HepG2 (cell line): Measurements from ENCODE around the gene ZFYVE28. TPM values are rescaled to one million over a fixed set of nuclear protein-coding genes. Genes with fewer than 3 reads are reported as not detected.

Source experiments
- ATAC-seq: fragments of 200-7000 bp; cut with Tn5 transposase; 3 replicates; pipeline ENCODE4 v1.9.1; 2020; ENCODE audit warnings: mild to moderate bottlenecking, moderate library complexity
- BruUV-seq: library from RNA; stranded (reverse); fragments of 400-500 nt; replicated peaks from 2 replicates; lab custom pipeline; 2021; lab: Mats Ljungman, UMichigan
- CTCF ChIA-PET: fragments of 300-600 bp; formaldehyde crosslinking; extraction: SDS; loops from one replicate; lab custom pipeline; 2021; ENCODE audit warnings: low total read pairs, inconsistent platforms, low intra/inter-chr PET ratio; lab: Yijun Ruan, JAX
- POLR2A ChIA-PET: fragments of 350-600 bp; sonication (Branson Sonifier 250); formaldehyde crosslinking; loops from one replicate; lab custom pipeline; 2020; ENCODE audit warnings: antibody characterized with exemption, inconsistent platforms; lab: Yijun Ruan, JAX
- DNase-seq: peaks from one replicate; pipeline ENCODE4 v3.0.0-alpha.2; 2015; ENCODE audit warnings: low spot score
- FAIRE-seq: peaks from 3 replicates; lab custom pipeline; 2011; peaks lifted over from hg19 to GRCh38; lab: Jason Lieb, UNC
- H2AFZ ChIP-seq: one replicate; pipeline ENCODE4 v1.6.1; 2011; ENCODE audit warnings: low read length, inconsistent platforms
- H3K27ac ChIP-seq: fragments of 300-600 bp; 3 replicates; pipeline ENCODE4 v1.8.0; 2011; ENCODE audit warnings: mixed run types, mild to moderate bottlenecking, mixed read lengths, low read length, inconsistent platforms; ENCODE audit not compliant: insufficient read depth; ENCODE audit errors: extremely low read length
- H3K27me3 ChIP-seq, 2 experiments: fragments of 200-600 bp in 1 of 2; 2 replicates in 1 of 2; 3 replicates in 1 of 2; pipeline versions ENCODE4 v1.6.0 to v1.8.0; 2011; ENCODE audit warnings: low read length in 2 of 2, mild to moderate bottlenecking in 2 of 2, moderate library complexity in 2 of 2, inconsistent platforms in 1 of 2; ENCODE audit not compliant: insufficient read depth in 2 of 2, control insufficient read depth in 1 of 2
- H3K36me3 ChIP-seq, 2 experiments: fragments of 200-600 bp in 1 of 2; replicated peaks in 1 of 2; 2 replicates in 1 of 2; 3 replicates in 1 of 2; pipeline versions ENCODE4 v1.5.1 to v1.8.0; 2011; ENCODE audit warnings: low read length in 2 of 2, inconsistent platforms in 1 of 2; ENCODE audit not compliant: insufficient read depth in 2 of 2, control insufficient read depth in 1 of 2
- H3K4me1 ChIP-seq: 2 replicates; pipeline ENCODE4 v1.5.1; 2012; ENCODE audit warnings: low read length, inconsistent platforms; ENCODE audit not compliant: insufficient read depth
- H3K4me2 ChIP-seq: 2 replicates; pipeline ENCODE4 v1.6.0; 2011; ENCODE audit warnings: low read depth, low read length, inconsistent platforms
- H3K4me3 ChIP-seq, 3 experiments: fragments of 200-600 bp in 1 of 3; sonication (generic), shearing (Covaris generic) in 1 of 3; replicated peaks in 1 of 3; 2 replicates each; pipeline ENCODE4 v1.5.1; 2011 to 2016; ENCODE audit warnings: low read length in 3 of 3, inconsistent platforms in 2 of 3, low read depth in 2 of 3, mild to moderate bottlenecking in 2 of 3, control low read depth in 1 of 3, mixed read lengths in 1 of 3; ENCODE audit not compliant: insufficient read depth in 1 of 3
- H3K79me2 ChIP-seq: one replicate; pipeline ENCODE4 v1.6.1; 2011; ENCODE audit warnings: low read length, inconsistent platforms; ENCODE audit not compliant: insufficient read depth
- H3K9ac ChIP-seq: 2 replicates; pipeline ENCODE4 v1.6.0; 2011; ENCODE audit warnings: mild to moderate bottlenecking, low read depth, low read length, inconsistent platforms; ENCODE audit not compliant: insufficient read depth
- H3K9me3 ChIP-seq: 2 replicates; pipeline ENCODE4 v1.5.1; 2012; ENCODE audit warnings: mild to moderate bottlenecking, low read length
- H4K20me1 ChIP-seq: 2 replicates; pipeline ENCODE4 v1.6.0; 2011; ENCODE audit warnings: inconsistent platforms, mild to moderate bottlenecking, low read length, moderate library complexity; ENCODE audit not compliant: insufficient read depth
- EZH2 ChIP-seq: conservative IDR thresholded peaks from 2 replicates; pipeline ENCODE4 v1.6.1; 2012; ENCODE audit warnings: mild to moderate bottlenecking, low read depth, low read length, moderate library complexity
- HHEX ChIP-seq: IDR thresholded peaks from 2 replicates; pipeline ENCODE4 v1.6.1; 2016; ENCODE audit warnings: control low read depth
- KDM5B ChIP-seq: sonication (generic); formaldehyde crosslinking; IDR thresholded peaks from 2 replicates; pipeline ENCODE4 v1.4.0; 2020; ENCODE audit warnings: missing genetic modification reagents, mild to moderate bottlenecking, borderline replicate concordance
- MLXIP ChIP-seq: sonication (generic); formaldehyde crosslinking; IDR thresholded peaks from 2 replicates; pipeline ENCODE4 v1.9.0; 2021; ENCODE audit warnings: missing genetic modification reagents, borderline replicate concordance
- PHB2 ChIP-seq: fragments of 450-650 bp; IDR thresholded peaks from 2 replicates; pipeline ENCODE4 v1.6.1; 2018; ENCODE audit not compliant: partially characterized antibody
- POLR2A ChIP-seq, 2 experiments: IDR thresholded peaks; 2 replicates each; pipeline ENCODE4 v1.6.1; 2011; ENCODE audit warnings: low read depth in 2 of 2, low read length in 2 of 2, mild to moderate bottlenecking in 1 of 2, moderate library complexity in 1 of 2; ENCODE audit not compliant: insufficient read depth in 1 of 2
- POLR2G ChIP-seq: fragments of 200-400 bp; formaldehyde crosslinking; IDR thresholded peaks from 2 replicates; pipeline ENCODE4 v1.6.1; 2018; ENCODE audit warnings: mild to moderate bottlenecking, low read depth, low read length, moderate library complexity
- SP1 ChIP-seq, 2 experiments: fragments of 450-650 bp in 1 of 2; sonication (generic) in 1 of 2; formaldehyde crosslinking in 1 of 2; IDR thresholded peaks; 2 replicates each; pipeline versions ENCODE4 v1.4.0 to v1.6.1; 2016 to 2020; ENCODE audit warnings: missing genetic modification reagents in 1 of 2
- U2AF1 ChIP-seq: fragments of 200-400 bp; formaldehyde crosslinking; optimal IDR thresholded peaks from 2 replicates; pipeline ENCODE3; 2017; ENCODE audit warnings: mild to moderate bottlenecking, low read depth, low read length
- ZBTB14 ChIP-seq: sonication (generic); formaldehyde crosslinking; IDR thresholded peaks from 2 replicates; pipeline ENCODE4 v1.4.0; 2020; ENCODE audit warnings: missing genetic modification reagents
- ZBTB21 ChIP-seq: sonication (generic); formaldehyde crosslinking; IDR thresholded peaks from 2 replicates; pipeline ENCODE4 v1.4.0; 2020; ENCODE audit warnings: missing genetic modification reagents
- ZNF282 ChIP-seq: fragments of 450-650 bp; IDR thresholded peaks from 2 replicates; pipeline ENCODE4 v1.6.1; 2018; ENCODE audit not compliant: partially characterized antibody
- ZNF343 ChIP-seq: sonication (generic); formaldehyde crosslinking; IDR thresholded peaks from 2 replicates; pipeline ENCODE4 v1.4.0; 2020; ENCODE audit warnings: mild to moderate bottlenecking, missing genetic modification reagents
- ZNF362 ChIP-seq: sonication (generic); formaldehyde crosslinking; IDR thresholded peaks from 2 replicates; pipeline ENCODE4 v1.4.0; 2020; ENCODE audit warnings: missing genetic modification reagents, mild to moderate bottlenecking, borderline replicate concordance
- ZNF598 ChIP-seq: sonication (generic); formaldehyde crosslinking; IDR thresholded peaks from 2 replicates; pipeline ENCODE4 v1.5.1; 2020; ENCODE audit warnings: mild to moderate bottlenecking, missing genetic modification reagents, borderline replicate concordance
- ZNF780A ChIP-seq: sonication (generic); formaldehyde crosslinking; IDR thresholded peaks from 2 replicates; pipeline ENCODE4 v1.8.0; 2022; ENCODE audit warnings: mild to moderate bottlenecking, missing genetic modification reagents, moderate library complexity
- ZNF788 ChIP-seq: sonication (generic); formaldehyde crosslinking; IDR thresholded peaks from 2 replicates; pipeline ENCODE4 v1.5.0; 2020; ENCODE audit warnings: mild to moderate bottlenecking, missing genetic modification reagents, borderline replicate concordance
- WGBS: methylation state at CpG from one replicate; pipeline ENCODE4 v1.1.6; 2017; ENCODE audit warnings: low lambda C conversion rate; 5-methylcytosine and 5-hydroxymethylcytosine counted together
- in situ Hi-C: cut with HindIII; loops from 2 replicates; pipeline ENCODE4 v1.10.0; 2017; ENCODE audit warnings: low pct_unique_long_range_greater_than_20kb; ENCODE audit not compliant: extremely low pct_ligation_motif_present
- intact Hi-C: fragments of 100-400 bp; cut with micrococcal nuclease; formaldehyde crosslinking; loops from one replicate; pipeline ENCODE4 v1.10.0; 2022; ENCODE audit not compliant: unreplicated experiment
- polyA plus RNA-seq, 8 experiments: library from polyadenylated mRNA; depleted of rRNA in 3 of 8; stranded (reverse) in 7 of 8; unstranded in 1 of 8; fragments of >200 nt; fragmentation: Illumina TruSeq in 4 of 8; extraction: Trizol in 4 of 8; gene quantifications; 2 replicates each; pipeline versions ENCODE4 v1.2.1 to v1.2.3, GENCODE V29; 2011 to 2016; ENCODE audit warnings: low read depth in 4 of 8, missing spikeins in 1 of 8, mixed read lengths in 1 of 8; ENCODE audit not compliant: insufficient read depth in 1 of 8
- total RNA-seq, 5 experiments: library from RNA; depleted of rRNA; stranded (reverse); fragments of >200 nt; fragmentation: Illumina TruSeq; extraction: Trizol; gene quantifications; 2 replicates each; pipeline ENCODE4 v1.2.3, GENCODE V29; 2016; ENCODE audit warnings: low read depth in 1 of 5

The ZFYVE28 gene
- total and polyA plus RNA-seq, 2 of the 13 experiments (the other 11 are each of a cell fraction or from before 2014, with no cell fraction given), result 0.12 to 0.22 TPM

- 0 out of 2 replicates have a peak, but pooled peaks have one; percentile 46 for TF ChIP-seq ZNF362 (CRISPR knock-in tag)
- 0 out of 2 replicates have a peak, but pooled peaks have one; percentile 2 for TF ChIP-seq ZNF343
Observed at GRCh38 chr4:2262944-2263250, 155.5 kb downstream of the ZFYVE28 start (continued).

- H3K79me2 ChIP-seq, result peaks cover 9% of the 10 kb centered on the region
- 0 out of 5 replicates have a peak, but pooled peaks cover 1 to 3% of the 10 kb centered on the region in 2 experiments for H3K36me3 ChIP-seq
- 0% methylated on average over 5 of the region's 98 CpGs for WGBS
- no peak overlapping the region for H2AFZ ChIP-seq
- POLR2A ChIA-PET, result interaction anchor here (0.6 to 1.3 kb wide), 6 partner anchors 12 to 274 kb away, joined by 3 to 11 read pairs (median 3); partner anchors contain the start of genes FAM193A, HAUS3, POLN and RNF4
- H3K27ac ChIP-seq, result peak overlapping the region; percentile 83
- H3K9ac ChIP-seq, result peak overlapping the region; percentile 77
- H3K4me1 ChIP-seq, result peaks cover 31% of the 10 kb centered on the region
- in situ Hi-C loops (no loop called here), intact Hi-C loops (loop anchor here (1.0 kb wide), 1 partner anchor 20 kb away; the partner anchor contains the start of genes HAUS3 and POLN)
- DNase-seq (peak; percentile 97), ATAC-seq (peak; percentile 91), FAIRE-seq (peak; percentile 69)
- H4K20me1 ChIP-seq, result no peaks in the 10 kb centered on the region
- H3K4me3 ChIP-seq, result peak overlapping the region; percentile 50 to 76 (median 71); a peak in 5 of 6 replicates
- BruUV-seq, result no TSS peak
- H3K9me3 ChIP-seq, result no peaks in the 10 kb centered on the region
- CTCF ChIA-PET, result no interaction called here
- peak overlapping the region; percentile 89 for H3K4me2 ChIP-seq
- peaks cover 11 to 28% of the 10 kb centered on the region in 2 experiments; a peak in 3 of 5 replicates for H3K27me3 ChIP-seq
- TF ChIP-seq ZBTB21 (CRISPR knock-in tag), result no peak
- no peak for TF ChIP-seq PHB2
- peak; percentile 93 for TF ChIP-seq KDM5B (CRISPR knock-in tag)
- TF ChIP-seq ZNF788, result peak; percentile 10; the same call in 1 of the 2 replicates
- peak in 1 of 2 experiments; percentile 61; a peak in 2 of 4 replicates for TF ChIP-seq POLR2A (IDR thresholded peaks at IDR 0.05; ENCODE audit: insufficient read depth in 1 of 2, low read depth in 2 of 2, low read length in 2 of 2)
- TF ChIP-seq HHEX (CRISPR knock-in tag), result no peak
- no peak for TF ChIP-seq U2AF1
- peak; percentile 92 for TF ChIP-seq POLR2G
- no peak for TF ChIP-seq EZH2
- no peak for TF ChIP-seq ZNF282
- 0 out of 2 replicates have a peak, but pooled peaks have one; percentile 83 for TF ChIP-seq ZNF598 (CRISPR knock-in tag)
- 0 out of 2 replicates have a peak, but pooled peaks have one; percentile 14 for TF ChIP-seq MLXIP (CRISPR knock-in tag)
- no peak for TF ChIP-seq ZNF780A (CRISPR knock-in tag)
- no peak for TF ChIP-seq ZBTB14 (CRISPR knock-in tag)
- TF ChIP-seq SP1 (IDR thresholded peaks at IDR 0.05), result no peak
- no peak; the same call in 1 of the 2 replicates for TF ChIP-seq SP1 (CRISPR knock-in tag; IDR thresholded peaks at IDR 0.05)
Observed at GRCh38 chr4:2262145-2262943, 156.1 kb downstream of the ZFYVE28 start.
